GM21825 (cell line): ENCODE results near the gene AMBN.
A peak's percentile ranks its signal among the peaks of the same experiment; 100 is the strongest.

Experiments
- ATAC-seq: cut with Tn5 transposase; IDR thresholded peaks from one replicate; pipeline ENCODE4 v1.9.1; 2021; ENCODE audit warnings: mild to moderate bottlenecking, moderate library complexity; ENCODE audit not compliant: unreplicated experiment

AMBN gene

GRCh38 chr4:70591955-70592582, at the start of gene AMBN:
Gene AMBN (plus strand): TSS chr4:70592256. CDS start chr4:70592359, 103 bp downstream.
- no peak for ATAC-seq

- ATAC-seq, result no peak
Measured at GRCh38 chr4:70544279-70544868, 47.7 kb upstream of the AMBN start.

GRCh38 chr4:70556856-70557255, 35.2 kb upstream of the AMBN start:
- no peak for ATAC-seq

- ATAC-seq, result no peak
Measured at GRCh38 chr4:70559211-70559830, 32.7 kb upstream of the AMBN start.

GRCh38 chr4:70559924-70560323, 32.1 kb upstream of the AMBN start:
- no peak for ATAC-seq

- no peak for ATAC-seq
Measured at GRCh38 chr4:70564033-70564432, 28.0 kb upstream of the AMBN start.

GRCh38 chr4:70570796-70571195, 21.3 kb upstream of the AMBN start:
- ATAC-seq, result no peak

- no peak for ATAC-seq
Measured at GRCh38 chr4:70571772-70572171, 20.3 kb upstream of the AMBN start.

- no peak for ATAC-seq
Measured at GRCh38 chr4:70575964-70576363, 16.1 kb upstream of the AMBN start.

- ATAC-seq, result no peak
Measured at GRCh38 chr4:70577220-70577927, 14.7 kb upstream of the AMBN start.

- no peak for ATAC-seq
Measured at GRCh38 chr4:70581980-70582379, 10.1 kb upstream of the AMBN start.

- no peak for ATAC-seq
Measured at GRCh38 chr4:70583952-70584834, 7.9 kb upstream of the AMBN start.

- ATAC-seq, result no peak
Measured at GRCh38 chr4:70586841-70587240, 5.2 kb upstream of the AMBN start.

GRCh38 chr4:70589785-70590184, 2.3 kb upstream of the AMBN start:
- peak; percentile 91 for ATAC-seq

- no peak for ATAC-seq
Measured at GRCh38 chr4:70594196-70594595, 2.1 kb downstream of the AMBN start.

GRCh38 chr4:70600305-70600704, 8.2 kb downstream of the AMBN start:
- ATAC-seq, result no peak

GRCh38 chr4:70600977-70601376, 8.9 kb downstream of the AMBN start:
- ATAC-seq, result no peak

- ATAC-seq, result peak; percentile 97
Measured at GRCh38 chr4:70601422-70602039, 9.5 kb downstream of the AMBN start.

GRCh38 chr4:70603856-70604255, 11.8 kb downstream of the AMBN start:
- ATAC-seq, result no peak

- ATAC-seq, result no peak
Measured at GRCh38 chr4:70606459-70606858, 14.4 kb downstream of the AMBN start.
